Dendritic cell treated with granulocyte-macrophage colony-stimulating factor and Interleukin-4, amounts not matched to agents 40 ng/mL and 50 ng/mL, for 4 days (primary cell): ENCODE results near the gene MEPCE.

Experiments used
- H3K27ac Mint-ChIP-seq: one replicate; pipeline ENCODE4 v1.8.0; 2022; ENCODE audit warnings: mild to moderate bottlenecking, mixed read lengths
- H3K27me3 Mint-ChIP-seq: one replicate; pipeline ENCODE4 v1.8.0; 2022; ENCODE audit warnings: mild to moderate bottlenecking, mixed read lengths
- H3K36me3 Mint-ChIP-seq: one replicate; pipeline ENCODE4 v1.8.0; 2022; ENCODE audit warnings: low read depth, mixed read lengths
- H3K4me1 Mint-ChIP-seq: one replicate; pipeline ENCODE4 v1.8.0; 2022; ENCODE audit warnings: low read depth, mixed read lengths
- H3K4me3 Mint-ChIP-seq: one replicate; pipeline ENCODE4 v1.8.0; 2022; ENCODE audit warnings: mild to moderate bottlenecking, moderate library complexity, mixed read lengths
- H3K9me3 Mint-ChIP-seq: one replicate; pipeline ENCODE4 v1.8.0; 2022; ENCODE audit warnings: mixed read lengths
- intact Hi-C: fragments of 100-400 bp; cut with micrococcal nuclease; formaldehyde crosslinking; loops from one replicate; pipeline ENCODE4 v1.15.0; 2022

Gene MEPCE

GRCh38 chr7:100483090-100483721 lies 53.6 kb downstream of the MEPCE start:
- Mint-ChIP-seq H3K36me3 (peaks cover 11% of the 10 kb centered on the region), H3K27me3 (peaks cover 23% of the 10 kb centered on the region), H3K4me3 (peak overlapping the region; percentile 77), H3K4me1 (peaks cover 17% of the 10 kb centered on the region), H3K27ac (peak overlapping the region; percentile 42), H3K9me3 (no peaks in the 10 kb centered on the region)
- intact Hi-C loops: loop anchor here (1.0 kb wide), 1 partner anchor 14 kb away; no protein-coding TSS in a partner anchor
